GM18498 (cell line): ENCODE data around the gene CDK5RAP3.

ENCODE experiments used
- ATAC-seq: cut with Tn5 transposase; IDR thresholded peaks from one replicate; pipeline ENCODE4 v1.9.1; 2021; ENCODE audit warnings: mild to moderate bottlenecking, moderate library complexity; ENCODE audit not compliant: unreplicated experiment

The CDK5RAP3 gene

GRCh38 chr17:48022901-48023300, 52.0 kb downstream of the CDK5RAP3 start:
- no peak for ATAC-seq

DNA sequence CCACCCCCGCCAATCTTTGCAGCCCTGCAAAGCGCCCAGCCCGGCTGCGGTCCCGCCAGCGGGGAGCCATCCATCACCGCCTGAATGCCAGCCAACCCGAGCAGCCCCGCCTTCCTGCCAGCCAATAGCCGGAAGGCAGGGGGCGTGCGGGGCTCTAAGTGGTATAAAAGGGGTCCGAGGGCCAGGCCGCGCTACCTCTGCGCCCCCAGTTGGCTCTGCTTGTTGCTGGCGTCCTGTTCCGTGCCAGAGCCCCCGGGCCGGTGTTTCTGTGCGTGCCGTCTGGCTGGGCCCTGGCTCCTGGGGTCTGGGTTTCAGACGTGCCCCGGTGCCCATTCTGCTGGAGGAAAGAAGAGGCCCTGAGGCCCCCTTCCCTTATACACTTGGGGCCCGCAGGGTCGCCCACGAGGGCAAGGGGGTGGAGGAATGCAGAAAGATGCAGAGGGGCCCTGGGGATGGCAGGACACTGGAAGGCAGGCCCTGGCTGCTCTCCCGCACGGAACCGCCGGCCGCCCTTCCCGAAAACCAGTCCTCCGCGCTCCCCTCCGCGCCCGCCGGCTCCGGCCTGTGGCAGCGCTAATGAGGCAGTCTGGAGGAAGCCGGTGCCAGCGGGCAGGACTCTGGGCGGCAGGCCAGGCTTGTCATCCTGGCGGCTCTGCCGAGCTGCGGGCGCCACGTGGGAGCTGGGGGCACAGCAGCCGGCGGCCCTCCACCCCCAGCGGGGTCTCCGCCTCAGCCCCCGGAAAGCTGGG, 52.7 kb downstream of the CDK5RAP3 start:
- ATAC-seq = no peak

DNA sequence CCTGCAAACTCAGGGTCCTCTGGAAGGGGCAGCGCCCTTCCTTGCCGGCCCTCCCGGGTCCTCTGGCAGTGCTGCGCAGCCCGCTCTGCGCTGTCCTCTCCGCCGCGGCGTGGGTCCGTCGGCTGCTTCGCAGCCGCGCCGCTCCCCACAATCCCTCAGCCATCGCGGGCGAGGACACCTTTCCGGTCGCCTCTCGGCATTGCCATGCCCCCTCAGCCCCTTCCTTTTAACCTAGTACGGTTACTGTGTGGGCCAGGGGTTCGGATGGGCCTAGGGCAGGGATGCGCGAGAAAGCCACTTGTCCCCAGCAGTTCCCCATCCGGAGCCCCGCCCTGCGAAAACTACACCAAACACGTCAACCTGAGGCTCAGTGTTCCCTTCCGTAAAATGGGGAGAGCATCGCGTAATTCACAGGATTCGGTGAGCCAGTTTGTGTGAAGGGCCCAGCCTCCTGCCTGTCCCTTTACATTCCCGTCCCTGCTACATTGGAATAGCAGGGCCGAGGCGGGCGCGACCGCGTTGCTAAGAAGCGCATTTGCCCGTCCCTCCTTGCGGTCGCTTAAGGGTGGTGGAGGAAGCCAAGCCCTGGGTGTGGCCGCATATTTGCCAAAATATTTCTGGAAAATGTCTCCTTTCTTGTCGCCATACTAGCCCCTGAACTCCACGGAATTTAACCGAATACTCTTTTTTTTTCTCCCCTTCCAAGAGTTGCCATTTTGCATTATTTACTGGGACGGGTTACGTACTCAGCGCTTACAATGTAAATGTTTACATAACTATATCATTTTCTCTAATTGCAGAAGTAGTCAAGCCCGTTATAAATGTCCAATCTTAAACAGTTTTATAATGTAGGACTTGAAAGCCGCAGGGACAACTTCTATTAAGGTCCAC, 53.5 kb downstream of the CDK5RAP3 start:
- peak; percentile 10 for ATAC-seq

DNA sequence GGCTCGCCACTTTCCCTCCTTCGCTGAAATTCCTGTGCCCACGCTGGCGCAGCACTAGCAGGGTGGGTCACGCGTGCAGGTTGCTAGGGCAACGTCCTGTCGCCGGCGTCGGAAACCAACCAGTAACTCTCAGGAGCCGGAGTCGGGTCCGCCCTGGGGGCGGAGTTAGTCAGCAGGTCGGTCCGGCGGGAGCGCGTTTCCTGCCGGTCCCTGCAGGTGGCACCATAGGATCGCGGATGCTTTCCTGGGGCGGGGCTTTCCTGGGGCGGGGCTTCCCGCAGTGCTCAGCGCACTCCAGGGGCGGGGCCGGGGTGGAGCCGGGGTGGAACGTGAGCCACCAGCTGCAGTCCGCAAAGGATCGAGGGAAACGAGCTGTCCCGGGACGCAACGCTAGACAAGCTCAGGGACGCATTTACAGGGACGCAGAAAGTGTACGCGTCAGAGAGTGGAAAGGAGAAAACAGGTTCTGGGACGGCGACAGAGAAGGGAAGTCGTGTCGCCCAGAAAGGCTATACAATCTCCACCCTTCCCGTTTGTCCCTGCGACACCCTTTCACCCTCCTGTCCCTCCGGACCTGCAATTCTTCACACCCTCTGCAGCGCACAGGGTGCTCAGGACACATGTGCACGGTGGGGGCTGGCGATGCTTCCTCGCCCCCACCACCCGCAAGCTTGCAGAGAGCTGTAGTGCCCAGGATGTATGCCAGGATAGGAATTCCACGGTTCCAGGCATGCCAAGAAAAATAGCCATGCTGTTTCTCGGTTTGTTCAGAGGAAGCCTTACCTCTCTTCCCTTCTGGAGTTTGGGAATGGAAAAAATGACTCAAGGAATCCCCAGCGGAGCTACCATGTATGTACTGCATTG, 54.4 kb downstream of the CDK5RAP3 start:
- ATAC-seq = peak; percentile 87

- no peak for ATAC-seq
Measured at GRCh38 chr17:48025904-48026501, 55.1 kb downstream of the CDK5RAP3 start.

GRCh38 chr17:48026502-48027321, 55.8 kb downstream of the CDK5RAP3 start:
- ATAC-seq = peak; percentile 27

- no peak for ATAC-seq
Measured at GRCh38 chr17:48027322-48027981, 56.5 kb downstream of the CDK5RAP3 start.

GRCh38 chr17:48028736-48029135, 57.8 kb downstream of the CDK5RAP3 start:
- ATAC-seq = no peak

- no peak for ATAC-seq
Measured at GRCh38 chr17:48030531-48030930, 59.6 kb downstream of the CDK5RAP3 start.
